ENCODE measurements around the gene MOBP.

The MOBP gene

GRCh38 chr3:39466988-39467387, 492 bp upstream of the MOBP start:
- no peak overlapping the region for H3K4me3 ChIP-seq (ENCODE audit: low read depth, low read length)
- no peak for TF ChIP-seq MAX (IDR thresholded peaks at IDR 0.05; ENCODE audit: low read depth, low read length)
- no peak for TF ChIP-seq MYC (IDR thresholded peaks at IDR 0.05; ENCODE audit: low read depth, low read length)
- no peak for TF ChIP-seq POLR2A (IDR thresholded peaks at IDR 0.05; ENCODE audit: extremely low read depth, insufficient read length)
- TF ChIP-seq CTCF (IDR thresholded peaks at IDR 0.05; ENCODE audit: low read depth, low read length): no peak
- DNase-seq (ENCODE audit: low read depth): no peak

GRCh38 chr3:39468108-39468436, 592 bp downstream of the MOBP start:
- DNase-seq (ENCODE audit: low read depth): no peak
- TF ChIP-seq MAX (IDR thresholded peaks at IDR 0.05; ENCODE audit: low read depth, low read length) (no peak), MYC (IDR thresholded peaks at IDR 0.05; ENCODE audit: low read depth, low read length) (no peak), POLR2A (IDR thresholded peaks at IDR 0.05; ENCODE audit: extremely low read depth, insufficient read length) (no peak), CTCF (IDR thresholded peaks at IDR 0.05; ENCODE audit: low read depth, low read length) (no peak)
- no peak overlapping the region for H3K4me3 ChIP-seq (ENCODE audit: low read depth, low read length)

GRCh38 chr3:39469258-39469657, 1.8 kb downstream of the MOBP start:
- no peak overlapping the region for H3K4me3 ChIP-seq (ENCODE audit: low read depth, low read length)
- DNase-seq (ENCODE audit: low read depth): no peak
- TF ChIP-seq MAX (IDR thresholded peaks at IDR 0.05; ENCODE audit: low read depth, low read length): no peak
- TF ChIP-seq CTCF (IDR thresholded peaks at IDR 0.05; ENCODE audit: low read depth, low read length): no peak
- no peak for TF ChIP-seq MYC (IDR thresholded peaks at IDR 0.05; ENCODE audit: low read depth, low read length)
- no peak for TF ChIP-seq POLR2A (IDR thresholded peaks at IDR 0.05; ENCODE audit: extremely low read depth, insufficient read length)

- no peak for DNase-seq (ENCODE audit: low read depth)
- TF ChIP-seq MAX (IDR thresholded peaks at IDR 0.05; ENCODE audit: low read depth, low read length) (no peak), CTCF (IDR thresholded peaks at IDR 0.05; ENCODE audit: low read depth, low read length) (no peak), POLR2A (IDR thresholded peaks at IDR 0.05; ENCODE audit: extremely low read depth, insufficient read length) (no peak), MYC (IDR thresholded peaks at IDR 0.05; ENCODE audit: low read depth, low read length) (no peak)
- no peak overlapping the region for H3K4me3 ChIP-seq (ENCODE audit: low read depth, low read length)
These were observed 2.5 kb downstream of the MOBP start for GRCh38 chr3:39469945-39470344.

- no peak overlapping the region for H3K4me3 ChIP-seq (ENCODE audit: low read depth, low read length)
- DNase-seq (ENCODE audit: low read depth): no peak
- TF ChIP-seq MYC (IDR thresholded peaks at IDR 0.05; ENCODE audit: low read depth, low read length) (no peak), MAX (IDR thresholded peaks at IDR 0.05; ENCODE audit: low read depth, low read length) (no peak), POLR2A (IDR thresholded peaks at IDR 0.05; ENCODE audit: extremely low read depth, insufficient read length) (no peak), CTCF (IDR thresholded peaks at IDR 0.05; ENCODE audit: low read depth, low read length) (no peak)
These were observed 4.2 kb downstream of the MOBP start for GRCh38 chr3:39471652-39472051.

Measured in NB4 (cell line).